NB4 (cell line): ENCODE results near the gene FAM47E.

Experiments used
- DNase-seq: peaks from one replicate; pipeline ENCODE4 v3.0.0; 2010; ENCODE audit warnings: low read depth
- H3K4me3 ChIP-seq: one replicate; pipeline ENCODE4 v1.5.1; 2011; ENCODE audit warnings: mild to moderate bottlenecking, low read depth, low read length, moderate library complexity
- MYC ChIP-seq: IDR thresholded peaks from 2 replicates; pipeline ENCODE4 v1.6.1; 2011; ENCODE audit warnings: low read depth, low read length
- POLR2A ChIP-seq: IDR thresholded peaks from 2 replicates; pipeline ENCODE4 v1.6.1; 2011; ENCODE audit warnings: mild to moderate bottlenecking; ENCODE audit not compliant: insufficient read length; ENCODE audit errors: extremely low read depth
- TF ChIP-seq, protein P1 (sequence below): IDR thresholded peaks from 2 replicates; pipeline ENCODE4 v1.6.1; 2011; ENCODE audit warnings: low read depth, low read length
- TF ChIP-seq, protein P2 (sequence below): IDR thresholded peaks from one replicate; pipeline ENCODE4 v1.5.1; 2012; ENCODE audit warnings: low read depth, low read length

Gene FAM47E

DNA sequence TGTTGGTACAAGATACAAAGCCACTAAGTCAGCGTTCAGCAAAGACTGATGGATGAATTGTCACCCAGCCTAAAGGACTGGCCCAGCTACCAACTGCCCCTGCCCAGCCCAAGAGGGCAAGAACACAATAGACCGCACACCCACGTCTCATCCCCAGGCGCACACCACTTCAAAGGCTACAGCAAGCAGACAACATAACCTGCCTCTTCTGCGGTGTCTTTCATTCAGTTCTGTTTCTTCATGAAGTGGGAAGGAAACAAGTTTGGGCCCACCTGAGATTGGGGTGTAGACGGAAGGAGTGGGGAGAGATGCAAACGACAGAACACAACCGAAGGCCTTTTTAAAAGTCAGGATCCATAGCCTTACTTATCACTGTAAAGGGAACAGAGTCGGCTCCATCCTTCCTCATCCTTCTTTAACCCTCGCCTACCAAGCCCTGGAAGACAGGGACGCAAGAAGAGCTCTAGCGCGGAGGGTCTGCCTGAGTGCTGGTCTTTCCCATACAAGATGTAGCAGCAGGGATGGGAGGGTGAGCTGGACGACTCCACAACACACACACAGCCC is 38.6 kb upstream of the FAM47E start:
- peak overlapping the region; percentile 50 for H3K4me3 ChIP-seq

DNA sequence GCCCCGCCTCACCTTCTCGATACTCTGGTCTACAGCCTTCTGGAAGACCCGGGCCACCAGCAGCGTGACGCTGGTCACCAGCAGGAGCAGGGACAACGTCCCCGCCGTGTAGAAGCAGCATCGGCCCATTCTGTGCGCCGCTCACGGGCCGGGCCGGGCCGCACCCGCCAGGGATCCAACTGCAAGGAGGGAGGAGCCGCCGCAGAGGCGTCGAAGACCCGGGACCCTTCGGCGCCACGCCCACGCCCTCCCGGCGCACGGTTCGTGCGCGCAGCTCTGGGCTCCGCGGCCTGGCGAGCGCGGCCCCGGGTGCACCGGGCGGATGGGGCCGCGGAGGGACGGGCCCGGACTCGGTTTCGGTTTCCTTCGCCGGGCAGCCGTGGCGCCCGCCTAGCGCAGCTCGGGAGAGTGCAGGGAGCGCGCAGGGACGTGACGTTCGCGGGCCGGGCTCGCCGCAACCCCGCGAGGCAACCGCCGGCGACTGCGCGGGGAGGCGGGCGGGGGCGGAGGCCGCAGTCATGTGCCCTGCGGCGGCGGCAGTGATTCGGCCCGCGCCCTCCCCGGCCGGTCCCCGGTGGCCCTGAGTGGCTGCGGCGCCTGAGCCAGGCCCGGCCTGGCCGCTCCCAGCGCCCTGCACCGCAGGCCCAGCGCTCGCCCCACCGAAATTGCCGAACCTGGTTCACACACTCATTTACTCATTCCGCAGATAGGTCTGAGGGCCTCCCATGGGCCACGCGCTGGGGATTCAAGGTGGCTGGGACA is 37.9 kb upstream of the FAM47E start, which contains the start of gene SCARB2:
TSS of gene SCARB2 (minus strand) at position 410 of the 762 bp plus-strand sequence. CDS start at position 129, 281 bp downstream.
- H3K4me3 ChIP-seq = peak within 1 kb of the TSS; percentile 66
- TF ChIP-seq, protein P1, sequence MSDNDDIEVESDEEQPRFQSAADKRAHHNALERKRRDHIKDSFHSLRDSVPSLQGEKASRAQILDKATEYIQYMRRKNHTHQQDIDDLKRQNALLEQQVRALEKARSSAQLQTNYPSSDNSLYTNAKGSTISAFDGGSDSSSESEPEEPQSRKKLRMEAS = no peak
- TF ChIP-seq MYC (no peak), POLR2A (peak; percentile 41)
- TF ChIP-seq, protein P2, sequence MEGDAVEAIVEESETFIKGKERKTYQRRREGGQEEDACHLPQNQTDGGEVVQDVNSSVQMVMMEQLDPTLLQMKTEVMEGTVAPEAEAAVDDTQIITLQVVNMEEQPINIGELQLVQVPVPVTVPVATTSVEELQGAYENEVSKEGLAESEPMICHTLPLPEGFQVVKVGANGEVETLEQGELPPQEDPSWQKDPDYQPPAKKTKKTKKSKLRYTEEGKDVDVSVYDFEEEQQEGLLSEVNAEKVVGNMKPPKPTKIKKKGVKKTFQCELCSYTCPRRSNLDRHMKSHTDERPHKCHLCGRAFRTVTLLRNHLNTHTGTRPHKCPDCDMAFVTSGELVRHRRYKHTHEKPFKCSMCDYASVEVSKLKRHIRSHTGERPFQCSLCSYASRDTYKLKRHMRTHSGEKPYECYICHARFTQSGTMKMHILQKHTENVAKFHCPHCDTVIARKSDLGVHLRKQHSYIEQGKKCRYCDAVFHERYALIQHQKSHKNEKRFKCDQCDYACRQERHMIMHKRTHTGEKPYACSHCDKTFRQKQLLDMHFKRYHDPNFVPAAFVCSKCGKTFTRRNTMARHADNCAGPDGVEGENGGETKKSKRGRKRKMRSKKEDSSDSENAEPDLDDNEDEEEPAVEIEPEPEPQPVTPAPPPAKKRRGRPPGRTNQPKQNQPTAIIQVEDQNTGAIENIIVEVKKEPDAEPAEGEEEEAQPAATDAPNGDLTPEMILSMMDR = no peak
- DNase-seq = peak; percentile 83

More for the DNA sequence above, 38.6 kb upstream of the FAM47E start:
- TF ChIP-seq, protein P1 = no peak
- TF ChIP-seq MYC (no peak), POLR2A (no peak)
- TF ChIP-seq, protein P2 = no peak
- DNase-seq = no peak

DNA sequence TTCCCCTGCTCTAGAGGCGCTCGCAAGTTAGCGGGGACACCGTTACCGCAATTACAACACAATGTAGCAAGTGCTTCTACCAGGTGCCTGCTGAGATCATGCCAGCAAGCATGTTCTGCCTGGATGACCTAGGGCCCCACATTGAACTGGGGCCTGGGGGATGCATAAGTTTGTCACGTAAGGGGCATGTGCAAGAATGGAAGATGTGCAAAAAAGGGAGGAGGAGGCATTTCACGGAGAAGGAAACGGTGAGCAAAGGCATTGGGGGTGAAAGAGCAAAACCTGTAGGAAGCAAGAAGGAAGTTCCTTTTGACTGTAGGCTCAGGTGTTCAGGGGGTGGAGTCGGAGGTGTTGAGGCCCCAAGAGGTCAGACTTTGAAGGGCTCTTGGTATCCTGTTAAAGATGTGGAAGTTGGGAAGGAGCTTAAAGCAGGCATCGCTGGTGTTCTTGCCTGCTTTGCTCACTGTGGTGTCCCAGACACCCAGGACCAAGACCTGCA is 37.3 kb upstream of the FAM47E start:
- H3K4me3 ChIP-seq = peak overlapping the region; percentile 66
- no peak for TF ChIP-seq POLR2A
- TF ChIP-seq, protein P1 = no peak; the same call in 1 of the 2 replicates
- no peak for TF ChIP-seq MYC
- TF ChIP-seq, protein P2 = no peak
- no peak for DNase-seq

DNA sequence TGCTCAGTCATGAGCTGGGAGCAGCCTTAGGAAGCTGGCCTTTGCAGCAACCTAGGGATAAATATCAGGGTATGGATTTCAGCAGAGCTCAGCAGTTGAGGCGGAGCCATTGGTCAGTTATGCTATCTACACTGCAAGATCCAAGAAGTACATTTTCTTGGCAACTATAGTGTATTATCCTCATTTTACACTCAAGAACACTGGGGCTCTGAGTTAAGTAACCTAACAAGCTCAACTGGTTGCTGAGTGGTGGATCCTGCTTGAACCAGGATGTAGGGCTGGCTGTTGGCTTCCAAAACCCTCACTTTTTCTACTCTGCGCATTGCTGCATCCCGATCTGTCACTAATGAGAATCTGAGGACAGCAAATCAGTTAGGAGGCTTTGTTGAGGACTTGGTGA is 36.4 kb upstream of the FAM47E start:
- no peak overlapping the region for H3K4me3 ChIP-seq
- no peak for TF ChIP-seq POLR2A
- TF ChIP-seq, protein P2 = no peak
- TF ChIP-seq, protein P1 = no peak
- TF ChIP-seq MYC = no peak
- no peak for DNase-seq

DNA sequence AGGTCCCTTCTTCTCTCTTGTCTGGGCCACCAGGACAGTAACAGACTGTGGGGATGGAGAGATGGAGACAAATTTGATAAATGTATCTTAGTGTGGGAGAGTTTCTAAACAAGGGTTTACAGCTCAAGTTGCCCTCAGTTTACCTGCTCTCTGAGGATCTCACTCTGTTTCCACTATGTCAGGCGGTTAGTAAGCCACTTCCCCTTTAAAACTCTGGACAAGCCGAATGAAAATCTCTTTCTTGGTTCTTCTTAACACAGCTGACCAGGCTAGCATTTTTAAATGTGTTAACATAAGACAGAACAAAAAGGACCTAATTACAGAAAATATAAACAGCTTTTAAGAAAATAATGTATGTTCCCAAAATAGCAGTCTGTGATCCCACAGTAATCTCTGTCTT is 35.0 kb upstream of the FAM47E start:
- DNase-seq = no peak
- no peak overlapping the region for H3K4me3 ChIP-seq
- no peak for TF ChIP-seq POLR2A
- TF ChIP-seq, protein P1 = no peak
- no peak for TF ChIP-seq MYC
- TF ChIP-seq, protein P2 = no peak
